ENCODE measurements around the gene PAK4. TPM values are rescaled to one million over a fixed set of nuclear protein-coding genes. Genes with fewer than 3 reads are reported as not detected.

The PAK4 gene
- total RNA-seq, 2 donors from 2014 or later = 11.2 to 13.7 TPM

DNA sequence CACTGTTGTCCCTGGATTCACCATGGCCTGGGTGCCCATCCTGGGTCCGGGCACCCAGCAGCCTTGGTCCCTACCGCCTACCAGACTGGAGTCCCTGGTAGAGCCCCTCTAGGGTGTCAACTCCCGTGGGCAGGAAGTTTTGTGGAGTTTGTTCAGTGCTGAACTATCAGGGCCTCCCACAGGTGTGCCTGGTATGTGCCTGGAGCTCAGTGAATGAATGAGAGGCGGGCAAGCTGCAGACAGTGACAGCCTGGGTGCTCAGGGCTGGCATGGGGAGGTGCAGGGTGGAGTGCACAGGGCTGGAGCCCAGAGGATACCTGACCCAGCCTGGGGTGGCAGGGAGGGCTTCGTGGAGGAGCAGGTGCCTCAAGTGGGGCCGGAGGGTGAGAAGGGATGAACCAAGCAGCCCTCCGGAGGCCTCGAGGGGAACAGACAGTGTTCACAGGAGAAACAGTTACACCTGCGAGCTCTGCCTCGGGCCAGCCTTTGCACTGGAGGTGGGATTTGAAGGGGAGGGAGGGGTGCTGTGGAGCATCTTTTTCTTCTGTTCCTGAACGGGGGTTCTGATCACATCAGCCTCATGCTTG lies 29.6 kb downstream of the PAK4 start:
- Histone ChIP-seq H3K36me3 (no peaks in the 10 kb centered on the region), H3K27ac (no peak overlapping the region), H3K4me1 (peaks cover 0 to 44% of the 10 kb centered on the region in 2 donors), H3K27me3 (no peaks in the 10 kb centered on the region), H3K9me3 (no peaks in the 10 kb centered on the region), H3K4me3 (no peak overlapping the region)
- TF ChIP-seq, protein P1, sequence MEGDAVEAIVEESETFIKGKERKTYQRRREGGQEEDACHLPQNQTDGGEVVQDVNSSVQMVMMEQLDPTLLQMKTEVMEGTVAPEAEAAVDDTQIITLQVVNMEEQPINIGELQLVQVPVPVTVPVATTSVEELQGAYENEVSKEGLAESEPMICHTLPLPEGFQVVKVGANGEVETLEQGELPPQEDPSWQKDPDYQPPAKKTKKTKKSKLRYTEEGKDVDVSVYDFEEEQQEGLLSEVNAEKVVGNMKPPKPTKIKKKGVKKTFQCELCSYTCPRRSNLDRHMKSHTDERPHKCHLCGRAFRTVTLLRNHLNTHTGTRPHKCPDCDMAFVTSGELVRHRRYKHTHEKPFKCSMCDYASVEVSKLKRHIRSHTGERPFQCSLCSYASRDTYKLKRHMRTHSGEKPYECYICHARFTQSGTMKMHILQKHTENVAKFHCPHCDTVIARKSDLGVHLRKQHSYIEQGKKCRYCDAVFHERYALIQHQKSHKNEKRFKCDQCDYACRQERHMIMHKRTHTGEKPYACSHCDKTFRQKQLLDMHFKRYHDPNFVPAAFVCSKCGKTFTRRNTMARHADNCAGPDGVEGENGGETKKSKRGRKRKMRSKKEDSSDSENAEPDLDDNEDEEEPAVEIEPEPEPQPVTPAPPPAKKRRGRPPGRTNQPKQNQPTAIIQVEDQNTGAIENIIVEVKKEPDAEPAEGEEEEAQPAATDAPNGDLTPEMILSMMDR (IDR thresholded peaks at IDR 0.05) = no peak
- DNase-seq (ENCODE audit: low spot score) = no peak

DNA sequence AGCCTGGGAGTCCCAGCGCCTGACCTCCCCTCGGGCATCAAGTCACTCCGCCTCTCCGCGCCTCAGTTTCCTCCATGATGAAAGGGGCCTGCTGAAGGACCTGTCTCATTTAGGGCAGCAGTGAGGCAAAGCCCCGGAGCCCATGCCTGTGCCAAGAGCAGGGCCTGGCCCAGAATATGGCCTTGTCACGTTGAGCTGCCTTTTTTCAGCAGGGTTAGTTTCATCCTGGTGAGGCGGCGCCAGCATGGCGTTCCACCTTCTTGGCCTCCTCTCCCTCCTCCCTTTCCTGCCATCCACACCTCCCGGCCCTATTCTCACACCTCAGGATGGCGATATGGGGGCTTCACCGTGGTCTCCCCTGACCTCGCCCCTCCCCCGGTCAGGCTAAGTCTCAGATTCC lies 30.2 kb downstream of the PAK4 start:
- no peak for DNase-seq (ENCODE audit: low spot score)
- Histone ChIP-seq H3K9me3 (no peaks in the 10 kb centered on the region), H3K27ac (no peak overlapping the region), H3K27me3 (no peaks in the 10 kb centered on the region), H3K4me3 (no peak overlapping the region), H3K36me3 (no peaks in the 10 kb centered on the region), H3K4me1 (peaks cover 0 to 47% of the 10 kb centered on the region in 2 donors)
- TF ChIP-seq, protein P1 (IDR thresholded peaks at IDR 0.05) = no peak

DNA sequence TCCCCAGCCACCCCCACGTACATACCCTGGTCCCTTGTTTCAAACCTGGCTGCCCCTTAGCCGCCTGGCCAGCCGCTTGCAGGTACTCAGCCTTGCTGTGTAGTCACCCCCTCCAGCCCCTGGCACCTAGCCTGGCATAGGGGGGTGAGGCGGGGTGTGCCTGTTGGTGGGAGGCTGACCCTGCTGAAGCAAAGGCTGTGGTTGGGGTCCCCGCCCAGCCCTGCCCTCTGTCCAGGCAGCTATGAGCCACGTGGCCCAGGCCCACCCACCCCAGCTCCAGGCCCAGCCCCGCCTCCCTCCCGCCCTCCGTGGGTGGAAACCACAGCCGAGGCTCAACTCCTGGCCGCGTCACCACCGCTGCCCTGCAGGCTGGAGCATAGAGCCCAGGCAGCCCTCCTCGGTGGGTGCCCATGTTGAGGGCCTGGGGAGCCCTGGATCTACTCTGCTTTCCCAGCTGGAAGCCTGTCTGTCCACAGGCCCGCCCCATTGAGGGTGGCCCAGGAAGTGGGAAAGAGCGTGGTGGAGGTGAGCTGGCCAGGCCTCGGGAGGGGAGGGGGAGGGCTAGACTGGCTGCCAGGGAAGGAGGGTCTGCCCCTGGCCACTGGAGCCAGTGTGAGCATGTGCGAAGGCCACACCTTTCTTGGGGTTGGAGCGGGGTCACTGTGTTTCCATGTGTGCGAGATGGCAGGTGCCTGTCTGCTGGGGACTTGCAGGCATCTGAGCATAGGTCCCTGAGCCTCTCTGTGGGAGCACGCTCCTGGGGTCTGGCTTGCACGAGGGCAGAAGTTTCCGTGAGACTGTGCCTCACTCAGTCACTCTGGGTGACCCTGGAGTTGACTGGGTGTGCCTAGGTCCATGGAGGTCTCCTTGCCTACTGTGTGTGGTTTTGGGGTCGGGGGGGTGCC lies 31.0 kb downstream of the PAK4 start:
- Histone ChIP-seq H3K4me1 (peaks cover 0 to 52% of the 10 kb centered on the region in 2 donors), H3K27ac (no peak overlapping the region), H3K4me3 (no peak overlapping the region)

DNA sequence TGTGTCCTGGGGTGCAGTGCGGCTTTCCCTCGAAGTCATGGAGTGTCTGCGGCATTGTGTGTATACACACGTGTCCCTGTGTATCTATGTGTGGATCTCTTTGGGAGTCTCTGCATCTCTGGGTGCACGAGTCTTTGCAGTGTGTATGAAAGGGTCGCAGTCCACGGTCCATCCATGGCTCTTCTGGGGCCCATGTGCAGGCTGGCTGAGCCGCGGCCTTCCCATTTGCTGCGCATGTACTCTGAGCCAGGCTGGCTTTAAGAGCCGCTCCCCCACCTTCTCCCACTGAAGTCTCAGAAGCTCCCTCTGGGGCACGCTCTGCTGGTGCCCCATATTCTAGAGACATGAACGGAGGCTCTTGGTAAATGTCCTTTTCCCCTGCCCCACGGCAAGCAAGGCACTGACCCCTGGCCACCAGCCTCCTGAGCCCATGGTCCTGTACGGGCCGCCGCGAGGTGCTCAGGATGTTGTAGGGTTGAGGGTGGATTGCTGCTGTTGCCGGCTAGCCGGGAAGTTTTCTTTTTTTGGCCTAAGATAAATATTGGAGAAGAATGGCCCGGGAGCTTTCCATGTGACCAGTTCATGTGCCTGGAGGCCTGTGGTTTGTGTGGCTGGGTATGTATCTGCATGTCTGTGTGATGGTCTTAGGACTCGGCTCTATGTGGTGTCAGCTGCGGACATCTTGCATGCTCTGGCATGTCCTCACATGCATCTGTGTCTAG lies 31.9 kb downstream of the PAK4 start:
- DNase-seq (ENCODE audit: low spot score) = no peak
- Histone ChIP-seq H3K27ac (no peak overlapping the region), H3K36me3 (no peaks in the 10 kb centered on the region), H3K27me3 (no peaks in the 10 kb centered on the region), H3K4me1 (peaks cover 0 to 52% of the 10 kb centered on the region in 2 donors), H3K9me3 (no peaks in the 10 kb centered on the region), H3K4me3 (no peak overlapping the region)
- TF ChIP-seq, protein P1 (IDR thresholded peaks at IDR 0.05) = no peak

More for the DNA sequence above, 31.0 kb downstream of the PAK4 start:
- Histone ChIP-seq H3K9me3 (no peaks in the 10 kb centered on the region), H3K36me3 (no peaks in the 10 kb centered on the region), H3K27me3 (no peaks in the 10 kb centered on the region)
- DNase-seq (ENCODE audit: low spot score) = no peak
- TF ChIP-seq, protein P1 (IDR thresholded peaks at IDR 0.05) = no peak

DNA sequence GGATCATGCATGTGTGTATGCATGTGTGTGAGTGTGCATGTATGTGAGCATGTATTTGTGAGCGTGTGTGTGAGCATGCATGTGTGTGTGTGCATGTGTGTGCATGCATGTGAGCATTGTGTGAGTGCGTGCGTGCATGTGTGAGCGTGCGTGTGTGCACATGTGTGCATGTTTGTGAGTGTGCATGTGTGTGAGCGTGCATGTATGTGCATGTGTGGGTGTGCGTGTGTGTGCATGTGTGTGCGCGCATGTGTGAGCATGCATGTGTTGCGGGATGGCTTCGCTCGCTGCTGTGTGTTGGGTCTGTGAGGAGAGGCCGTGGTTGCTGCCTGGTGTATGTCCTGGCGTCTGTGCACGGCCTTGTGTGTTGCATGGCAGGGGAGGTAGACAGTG lies 32.4 kb downstream of the PAK4 start:
- TF ChIP-seq, protein P1 (IDR thresholded peaks at IDR 0.05) = no peak
- Histone ChIP-seq H3K4me1 (peaks cover 0 to 52% of the 10 kb centered on the region in 2 donors), H3K27ac (no peak overlapping the region)

More for the DNA sequence above, 32.4 kb downstream of the PAK4 start:
- H3K4me3 ChIP-seq = no peak overlapping the region
- H3K9me3 ChIP-seq = no peaks in the 10 kb centered on the region
- DNase-seq (ENCODE audit: low spot score) = no peak
- no peaks in the 10 kb centered on the region for H3K27me3 ChIP-seq
- H3K36me3 ChIP-seq = no peaks in the 10 kb centered on the region

Measured in right atrium auricular region (tissue), 2 donors.